HG03442 (cell line): Measurements from ENCODE around the gene AGBL1.

ENCODE experiments used
- ATAC-seq: cut with Tn5 transposase; IDR thresholded peaks from one replicate; pipeline ENCODE4 v1.9.1; 2021; ENCODE audit warnings: mild to moderate bottlenecking, moderate library complexity; ENCODE audit not compliant: unreplicated experiment

The AGBL1 gene

DNA sequence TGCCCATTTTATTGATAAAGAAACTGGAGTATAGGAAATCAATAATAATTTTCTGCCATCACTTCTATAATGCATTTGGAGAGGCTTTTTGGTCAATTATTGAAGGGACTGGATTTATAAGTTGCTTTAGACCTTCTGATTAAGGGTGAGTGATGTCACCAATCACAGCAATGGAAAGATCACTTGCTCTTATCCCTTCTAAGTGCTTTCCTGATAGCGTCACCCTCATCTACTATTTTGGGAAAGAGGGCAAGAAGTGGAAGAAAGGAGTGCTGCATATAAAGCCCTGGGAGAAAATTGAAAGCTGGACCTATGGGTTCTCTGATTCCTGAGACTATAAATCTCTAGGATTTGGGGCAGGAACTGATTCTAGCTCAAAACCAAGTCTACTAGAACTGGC lies 771.3 kb downstream of the AGBL1 start:
- no peak for ATAC-seq

DNA sequence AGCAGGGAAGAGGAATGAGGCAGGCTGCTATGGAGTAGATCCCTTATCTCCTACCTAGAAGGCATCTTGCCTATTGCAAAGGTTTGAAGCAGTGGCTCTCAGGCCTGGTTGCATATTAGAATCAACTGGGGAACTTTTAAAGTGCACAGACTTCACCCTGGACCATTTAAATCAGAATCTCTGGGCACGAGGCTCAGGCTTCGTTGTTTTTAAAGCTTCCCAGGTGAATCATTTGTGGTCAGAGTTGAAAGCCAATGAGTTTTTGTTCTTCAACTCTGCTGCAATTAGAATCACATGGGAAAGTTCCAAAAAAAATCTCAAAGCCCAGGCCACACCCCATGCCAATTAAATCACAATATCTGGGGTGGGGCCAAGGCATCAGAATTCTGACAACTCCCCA lies 773.1 kb downstream of the AGBL1 start:
- ATAC-seq: no peak

DNA sequence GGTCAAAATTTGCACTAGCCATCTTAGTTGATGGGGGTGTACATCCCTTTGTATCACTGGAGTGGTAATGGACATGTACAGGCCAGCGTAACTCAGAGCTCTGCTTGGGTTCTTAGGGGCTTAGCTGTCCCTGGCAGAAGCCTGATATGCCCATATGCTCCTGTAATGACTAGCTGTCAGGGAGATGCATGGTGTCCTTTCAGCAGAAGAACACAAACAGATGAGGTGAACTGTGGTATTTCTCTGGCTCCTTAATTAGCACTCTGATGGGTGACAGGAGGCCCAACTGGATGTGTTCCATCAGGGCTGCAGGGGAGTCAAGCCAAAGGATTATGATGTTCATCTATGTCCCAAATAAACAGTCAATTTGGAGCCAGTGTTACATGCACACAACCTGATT lies 774.5 kb downstream of the AGBL1 start:
- no peak for ATAC-seq

DNA sequence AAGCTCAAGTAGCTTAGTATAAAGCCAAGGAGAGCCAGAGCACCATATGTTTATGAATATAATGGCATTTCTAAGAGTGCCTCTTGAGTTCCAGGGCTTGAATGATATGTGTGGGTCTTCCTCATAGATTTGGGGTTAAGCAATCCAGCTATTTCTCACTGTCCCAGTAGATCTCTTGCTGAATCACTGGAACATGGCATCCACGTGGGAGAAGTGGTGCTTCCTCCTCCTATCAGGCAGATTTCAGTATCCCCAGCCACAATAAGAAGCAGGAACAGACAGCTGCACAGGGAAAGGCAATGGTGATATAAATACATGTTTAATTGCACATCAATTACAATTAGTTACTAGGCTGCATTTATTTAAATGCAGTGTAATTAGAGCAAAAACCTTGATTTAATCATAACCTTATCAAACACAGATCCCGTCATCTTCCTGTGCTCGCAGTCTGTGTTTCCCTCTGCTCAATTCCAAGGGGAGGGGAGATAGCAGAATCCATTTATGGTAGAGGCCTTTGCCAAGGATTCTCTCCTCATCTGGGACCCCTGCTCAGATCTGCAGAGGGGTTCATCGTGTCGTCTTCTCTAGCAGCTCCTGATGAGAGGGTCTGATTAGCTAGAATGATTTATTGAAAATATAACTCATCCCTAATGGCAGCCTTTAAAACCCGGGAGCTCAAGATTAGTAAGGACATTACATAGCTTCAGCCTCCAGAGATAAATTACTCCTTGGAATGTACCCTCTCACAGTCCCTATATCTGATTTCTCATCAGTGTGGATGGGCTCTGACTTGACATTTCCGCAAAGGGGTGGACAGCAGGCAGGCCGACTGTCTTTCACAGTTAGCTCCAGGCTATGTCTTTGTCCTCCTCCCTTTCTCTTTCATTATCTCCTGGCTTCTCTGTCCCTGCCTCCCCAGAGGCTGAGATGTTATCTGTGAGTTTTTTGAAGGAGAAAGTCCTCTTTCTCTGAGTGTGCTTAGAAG lies 775.9 kb downstream of the AGBL1 start:
- ATAC-seq: no peak

DNA sequence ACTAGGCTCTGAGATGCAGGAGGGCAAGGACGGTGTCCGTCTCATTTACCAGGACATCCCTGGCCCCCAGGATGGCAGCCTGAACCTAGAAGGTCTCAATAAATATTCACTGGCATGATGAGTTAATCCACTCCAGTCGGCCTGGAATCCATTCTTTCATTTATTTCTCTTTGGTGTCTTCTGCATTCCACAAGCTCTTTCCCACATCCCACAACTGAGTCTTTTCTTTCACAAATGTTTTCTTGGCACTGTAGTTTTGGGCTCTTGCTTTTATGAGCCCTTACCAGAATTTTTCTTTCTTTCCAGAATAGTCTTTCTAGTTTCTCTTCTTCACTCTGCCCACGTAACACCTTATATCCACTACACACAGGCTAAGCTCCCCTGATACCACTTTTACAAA lies 778.0 kb downstream of the AGBL1 start:
- no peak for ATAC-seq

DNA sequence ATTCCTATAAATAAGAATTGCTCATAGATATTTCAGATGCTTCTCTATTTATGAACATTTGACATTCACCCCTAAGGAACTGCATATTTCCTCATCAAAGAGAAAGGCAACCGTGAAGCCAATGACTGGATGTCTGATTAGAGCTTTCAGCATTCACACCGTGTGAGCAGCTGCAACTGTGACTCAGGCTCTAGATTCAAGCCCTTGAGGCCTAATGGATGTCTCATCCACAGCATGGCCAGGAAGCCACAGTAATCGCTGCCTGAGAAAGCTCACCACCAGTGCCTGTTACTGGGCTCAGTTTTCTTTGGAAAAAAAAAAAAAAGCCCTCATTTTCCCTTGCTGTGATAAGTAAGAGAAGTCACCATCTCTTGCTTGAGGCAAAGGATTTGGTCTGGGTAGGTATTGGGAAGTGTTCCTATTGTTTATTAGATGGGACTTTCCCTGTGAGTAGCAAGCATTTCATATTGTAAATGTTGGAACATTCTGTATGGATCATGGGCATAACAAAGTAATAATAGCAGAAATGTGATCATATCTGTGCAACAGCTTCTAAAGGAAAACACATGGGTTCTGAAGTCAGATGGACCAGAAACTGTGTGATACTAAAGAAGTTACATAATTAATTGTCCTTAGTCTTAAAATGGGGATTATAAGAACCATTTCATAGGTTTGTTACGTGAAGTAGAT lies 783.7 kb downstream of the AGBL1 start:
- no peak for ATAC-seq

DNA sequence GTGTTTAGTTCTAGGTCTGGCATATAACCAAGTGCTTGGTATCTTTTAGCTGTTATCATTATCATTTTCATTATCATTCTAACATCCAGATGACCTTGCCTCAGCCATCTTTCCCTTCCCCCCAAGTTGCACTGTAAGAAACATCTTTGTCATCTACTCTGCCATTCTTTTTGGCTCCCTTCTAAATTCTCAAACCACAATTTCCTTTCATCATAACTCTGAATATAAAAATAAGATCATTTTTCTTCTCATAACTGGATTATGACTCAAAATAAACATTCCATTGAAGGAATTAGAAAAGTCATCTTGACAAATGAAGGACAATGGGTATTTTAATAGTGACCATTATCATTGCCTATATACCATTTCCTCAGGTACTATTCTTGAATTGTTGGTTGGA lies 786.2 kb downstream of the AGBL1 start:
- ATAC-seq: no peak

DNA sequence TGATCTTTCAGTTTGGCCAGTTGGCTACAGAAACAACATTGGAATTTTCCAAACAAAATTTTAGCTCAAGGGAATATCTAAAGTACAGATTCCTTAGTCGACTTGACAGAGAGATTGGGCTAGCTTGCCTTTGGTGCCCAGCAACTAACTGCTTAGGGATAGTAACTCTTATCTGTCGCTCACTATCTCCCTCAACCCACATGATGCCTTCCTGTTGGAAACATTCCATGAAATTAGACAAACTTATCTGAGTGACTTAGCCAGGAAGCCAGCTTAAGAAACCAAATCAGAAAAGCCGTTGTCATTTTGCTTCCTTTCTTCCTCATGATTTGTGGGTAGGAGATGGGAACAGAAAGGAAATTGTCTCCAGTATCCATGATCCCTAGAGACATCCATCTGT lies 791.2 kb downstream of the AGBL1 start:
- no peak for ATAC-seq

DNA sequence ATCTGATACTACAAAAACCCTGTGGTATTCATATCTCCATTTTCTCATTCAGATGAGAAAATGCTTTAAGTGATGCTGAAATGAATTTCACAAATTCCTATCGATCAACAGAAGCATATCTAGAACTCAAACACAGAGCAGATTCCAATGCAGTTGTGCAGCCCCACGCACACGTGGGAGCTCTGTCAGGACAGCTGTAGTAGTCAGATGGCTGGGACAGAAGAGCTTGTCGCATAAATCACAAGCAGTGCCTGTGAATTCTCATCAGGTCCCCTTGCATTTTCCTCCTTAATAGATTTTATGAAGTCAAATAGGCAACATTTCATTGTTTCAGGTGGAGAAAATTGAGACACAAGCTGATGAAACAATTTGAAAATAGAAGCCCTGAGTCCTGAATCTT lies 792.3 kb downstream of the AGBL1 start:
- ATAC-seq: no peak

DNA sequence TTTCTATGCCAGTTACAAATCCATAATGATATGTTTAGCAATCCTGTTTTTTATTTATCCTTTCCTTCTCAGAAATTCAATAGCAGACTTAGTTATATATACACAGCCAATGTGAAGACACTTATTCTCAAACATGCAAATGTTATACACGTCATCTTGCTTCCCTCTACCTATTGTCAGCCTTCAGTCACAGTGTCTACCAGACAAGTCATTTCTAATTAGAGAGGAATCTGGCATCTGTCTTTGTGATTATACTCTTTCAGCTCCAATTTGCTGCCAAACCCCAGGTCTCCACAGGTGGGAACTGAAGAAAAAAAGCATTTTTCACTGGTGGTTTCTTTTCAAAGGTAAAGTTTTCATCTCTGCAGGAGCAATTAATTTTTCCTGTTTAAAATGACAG lies 793.1 kb downstream of the AGBL1 start:
- ATAC-seq: no peak

DNA sequence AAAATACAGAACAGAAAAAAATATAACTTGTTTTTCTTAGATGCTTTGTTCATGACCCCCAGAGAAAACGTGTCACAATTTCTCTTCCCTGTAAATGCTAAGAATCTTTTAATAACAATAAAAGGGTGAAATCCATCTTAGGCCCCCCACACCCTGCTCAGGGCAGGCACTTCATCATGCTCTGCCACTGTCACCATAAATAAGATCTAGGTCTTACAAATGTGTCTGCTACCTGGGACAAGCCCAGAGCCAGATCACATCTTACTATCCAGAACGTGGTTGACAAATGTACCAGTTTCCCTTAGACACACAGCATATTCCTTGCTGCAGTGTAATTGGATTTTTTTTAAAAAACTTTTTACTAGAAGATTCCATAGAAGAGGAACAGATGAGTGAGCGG lies 795.4 kb downstream of the AGBL1 start:
- ATAC-seq: no peak

DNA sequence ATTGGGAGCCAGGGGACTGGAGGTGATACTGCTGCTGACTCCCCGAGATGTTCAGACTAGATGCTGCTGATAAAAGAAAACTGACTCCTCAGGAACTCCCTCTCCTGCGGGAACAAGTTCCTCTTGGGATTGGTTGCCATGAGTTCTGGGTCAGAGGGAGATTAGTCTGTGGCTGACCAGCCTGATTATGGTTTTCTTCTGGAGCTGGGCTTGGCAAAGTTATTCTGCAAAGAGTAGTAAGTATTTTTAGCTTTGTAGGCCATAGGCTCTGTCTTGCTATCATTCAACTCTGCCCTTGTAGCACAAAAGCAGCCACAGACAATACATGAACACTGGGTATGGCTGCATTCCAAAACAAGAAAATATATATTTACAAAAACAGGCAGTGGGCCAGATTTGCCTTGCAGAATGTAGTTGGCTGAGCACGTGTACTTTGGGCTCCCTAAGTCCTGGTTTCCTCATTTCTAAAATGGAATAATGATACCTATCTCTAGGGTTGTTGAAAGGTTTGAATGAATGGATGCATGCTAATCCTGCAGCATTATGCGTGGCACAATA lies 796.8 kb downstream of the AGBL1 start:
- no peak for ATAC-seq

DNA sequence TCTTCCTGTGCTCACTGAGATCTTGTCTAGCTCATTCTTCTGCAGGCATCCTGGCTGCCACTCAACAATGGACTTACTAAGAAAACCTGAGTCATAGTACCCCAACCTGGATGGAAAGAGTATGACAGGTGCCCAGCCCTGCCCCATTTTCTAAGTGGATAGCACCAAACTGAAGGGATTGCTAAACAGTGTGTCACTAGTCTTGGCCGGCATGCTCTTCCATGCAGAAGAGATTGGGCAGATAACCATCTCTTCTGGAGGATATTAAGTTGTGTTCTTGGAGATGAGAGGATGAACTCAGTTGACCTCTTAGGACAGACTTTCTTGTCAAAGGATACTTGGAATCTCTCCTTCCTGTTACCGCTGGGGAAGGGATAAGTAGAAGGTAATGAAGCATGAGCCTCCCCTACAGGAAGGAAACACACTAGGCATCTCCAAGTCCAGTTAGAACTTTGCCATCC lies 797.5 kb downstream of the AGBL1 start:
- no peak for ATAC-seq

DNA sequence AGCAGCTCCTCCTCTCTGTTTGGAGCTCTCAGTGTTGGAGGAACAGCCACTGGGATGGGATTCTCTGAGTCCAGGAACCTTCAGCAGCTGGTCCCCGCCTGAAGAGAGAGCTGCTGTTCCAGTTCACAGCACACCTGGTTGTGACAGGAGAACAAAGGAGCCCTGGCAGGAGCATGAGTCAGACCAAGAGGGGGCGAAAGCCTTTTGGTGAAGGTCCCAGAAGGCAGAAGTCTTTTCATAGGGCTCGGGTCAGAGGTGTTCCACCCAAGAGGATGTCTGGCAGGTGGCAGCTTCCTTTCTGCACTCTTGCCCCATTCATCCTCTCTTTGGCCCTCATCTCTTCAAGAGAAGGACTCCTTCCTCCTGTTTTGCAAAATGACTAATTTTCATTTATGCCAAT lies 799.2 kb downstream of the AGBL1 start:
- ATAC-seq: peak; percentile 69

DNA sequence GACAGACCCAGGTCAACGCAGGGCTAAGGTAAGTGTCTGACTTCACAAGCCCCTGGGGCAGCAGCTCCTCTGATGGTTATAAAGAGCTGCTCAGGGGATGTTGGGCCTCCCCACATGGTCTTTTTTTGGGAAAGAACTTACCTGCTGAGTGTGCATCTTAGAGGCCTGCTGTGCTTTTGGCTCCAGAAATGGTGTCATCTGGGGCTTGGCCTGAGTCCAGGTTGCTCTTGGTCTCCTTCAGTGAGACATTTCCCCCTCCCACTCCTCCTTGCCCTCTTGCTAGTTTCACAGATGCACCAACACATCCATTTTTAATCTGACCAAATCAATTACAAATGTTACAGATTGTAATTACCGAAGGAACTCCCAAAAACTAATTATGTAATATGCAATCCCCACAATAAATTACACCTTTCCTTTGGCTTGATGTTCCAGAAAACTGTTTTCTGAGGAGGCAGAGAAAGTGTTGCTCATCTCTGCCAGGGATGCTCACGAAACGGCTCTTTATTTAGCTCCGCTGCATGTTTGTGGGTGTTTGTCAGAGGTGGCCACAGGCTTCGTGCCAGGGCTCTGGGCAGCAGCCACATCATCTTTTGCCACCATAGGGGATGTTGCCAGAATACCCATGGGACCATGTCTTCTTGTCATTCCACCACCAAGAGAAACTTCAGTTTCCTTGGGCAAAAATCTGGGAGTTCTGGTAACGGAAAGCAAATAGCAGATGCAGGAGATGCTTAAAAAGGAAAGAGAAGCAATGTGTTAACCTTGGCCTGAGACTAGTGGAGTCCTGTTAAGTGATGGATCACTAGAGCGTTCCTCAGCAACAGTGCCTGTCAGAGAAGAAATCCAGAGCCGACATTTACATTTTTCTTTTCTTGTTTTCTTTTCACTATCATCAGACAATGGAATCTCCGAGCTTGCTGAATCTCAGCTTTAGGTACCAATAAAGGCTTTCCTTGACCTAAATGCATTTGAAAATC lies 799.9 kb downstream of the AGBL1 start:
- no peak for ATAC-seq

DNA sequence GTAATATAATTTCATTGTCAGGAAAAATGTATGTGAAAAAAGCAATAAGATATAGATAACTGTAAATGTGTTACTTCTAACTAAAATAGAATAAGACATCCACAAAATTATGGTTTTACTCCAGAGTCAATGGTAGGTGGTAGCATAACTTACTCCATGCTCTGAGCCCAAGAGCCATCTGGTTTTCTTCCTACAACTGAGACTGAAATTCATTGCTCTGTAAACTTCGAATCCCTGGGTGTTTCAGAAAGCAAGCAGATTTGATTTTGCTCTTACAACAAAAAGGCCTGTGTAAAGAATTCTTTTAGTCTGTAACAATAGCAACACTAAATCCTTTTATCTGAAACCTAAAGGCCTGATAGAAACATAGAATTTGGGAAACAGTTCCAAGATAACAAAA lies 805.9 kb downstream of the AGBL1 start:
- no peak for ATAC-seq

DNA sequence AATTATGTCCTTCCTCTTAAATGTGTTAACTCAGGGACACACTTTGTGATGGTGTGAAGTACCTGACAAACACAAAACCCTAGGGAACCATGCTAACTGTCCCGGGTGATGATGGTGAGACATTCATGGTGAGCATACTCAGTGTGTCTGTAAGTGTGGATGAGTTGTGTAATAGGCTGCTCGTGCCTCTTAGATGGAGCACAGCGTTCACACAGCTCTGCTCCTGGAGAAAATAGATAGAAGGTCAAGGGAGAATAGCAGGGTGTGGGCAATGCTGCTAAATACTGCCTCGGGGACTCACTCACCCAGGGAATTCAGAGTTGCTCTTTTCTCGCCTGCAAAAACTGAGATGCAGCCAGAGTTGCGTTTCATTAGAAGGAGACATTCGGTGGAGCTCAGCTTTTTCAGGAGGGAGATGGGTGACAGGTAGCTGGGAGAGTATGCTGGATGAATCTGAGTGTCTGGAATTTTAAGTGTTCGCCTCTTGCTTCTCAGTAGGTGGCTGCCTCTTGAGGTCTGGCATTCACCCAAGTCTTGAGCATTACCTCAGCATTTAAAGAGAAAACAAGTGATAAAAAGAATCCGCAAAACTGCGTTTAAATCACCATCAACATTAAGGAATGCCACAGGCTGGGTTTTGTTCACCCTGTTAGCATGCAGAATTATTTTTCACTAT lies 813.2 kb downstream of the AGBL1 start:
- ATAC-seq: no peak

DNA sequence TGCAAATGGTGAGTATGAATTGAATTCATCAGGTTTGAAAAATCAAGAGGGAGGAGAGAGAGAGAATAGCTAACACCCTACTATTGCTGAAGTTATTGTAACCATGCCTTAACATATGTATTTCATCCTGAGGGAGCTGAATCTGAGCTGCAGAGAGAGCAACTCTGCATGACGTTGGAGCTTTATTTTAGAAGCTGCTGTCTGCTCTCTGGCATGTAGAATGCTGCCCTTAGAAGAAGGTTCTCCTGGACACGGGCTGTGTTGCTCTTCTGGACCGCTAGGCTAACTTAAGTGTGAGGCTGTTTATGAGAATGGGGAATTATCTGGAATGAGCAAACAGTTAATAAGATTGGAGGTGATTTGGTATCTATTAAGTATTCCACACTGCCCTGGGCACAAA lies 814.6 kb downstream of the AGBL1 start:
- ATAC-seq: no peak

DNA sequence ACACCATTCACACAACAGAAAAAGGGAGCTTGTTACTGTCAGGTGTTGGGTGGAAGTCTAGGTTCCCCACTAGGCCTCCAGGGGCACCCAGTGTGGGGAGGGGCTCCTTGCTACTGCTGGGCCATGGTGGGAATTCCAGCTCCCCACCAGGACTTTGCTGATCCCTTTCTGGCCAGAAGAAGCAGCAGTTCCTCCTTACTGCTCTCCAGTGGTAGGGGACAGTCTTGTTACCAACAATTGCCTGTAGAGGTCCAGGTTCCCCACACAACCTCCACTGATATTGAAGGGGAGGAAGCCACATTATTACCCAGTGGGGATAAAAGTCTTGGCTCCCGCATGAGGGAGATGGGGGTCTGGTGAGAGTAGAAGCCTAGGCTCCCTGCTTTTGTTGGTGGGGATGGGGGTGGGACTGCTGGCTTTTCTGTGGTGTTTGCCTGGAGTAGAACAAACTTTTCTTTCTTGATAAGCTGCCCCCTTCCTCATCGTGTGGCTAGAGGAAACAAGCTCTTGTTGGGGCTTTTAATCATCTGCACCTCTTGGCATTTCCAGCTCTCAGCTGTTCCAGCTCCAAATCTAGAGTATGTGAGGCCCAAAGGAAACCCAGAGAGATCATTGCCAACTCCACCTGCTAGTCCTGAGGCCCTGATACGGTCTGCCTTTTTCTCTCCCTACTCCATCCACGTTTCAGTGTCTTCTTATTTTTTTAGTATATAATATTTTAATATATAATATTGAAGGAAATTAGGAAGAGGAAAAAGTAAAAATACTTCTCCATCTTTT lies 824.2 kb downstream of the AGBL1 start:
- no peak for ATAC-seq
